ENCODE data around the gene CAST.

DNA sequence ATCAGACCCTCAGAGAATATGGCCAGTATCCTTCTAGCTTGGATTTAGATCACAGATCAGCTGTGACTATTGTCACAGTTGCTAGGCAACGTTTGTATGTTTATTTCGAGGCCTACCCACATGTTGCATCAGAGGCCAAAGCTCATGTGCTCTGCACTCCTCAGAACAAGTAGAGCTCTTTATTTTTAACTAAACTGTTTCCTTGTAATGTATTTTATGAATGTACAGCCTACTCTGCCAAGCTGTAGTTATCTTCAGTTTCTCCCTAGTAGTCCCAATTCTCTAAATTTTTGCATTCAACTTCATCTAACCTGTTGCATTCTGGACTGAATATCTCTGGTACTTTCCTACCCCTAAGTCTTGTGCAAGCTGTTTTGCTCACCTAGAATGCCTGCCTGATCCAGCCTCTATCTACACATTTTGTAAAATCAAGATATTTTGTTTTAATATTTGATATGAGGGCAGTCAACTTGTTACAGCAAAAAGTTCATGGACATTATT, 52.8 kb downstream of the CAST start:
- TF ChIP-seq GATA3 (IDR thresholded peaks at IDR 0.05; ENCODE audit: low read depth, low read length): no peak
- no peak for TF ChIP-seq GATA2 (IDR thresholded peaks at IDR 0.05; ENCODE audit: low read depth, low read length)

All from SH-SY5Y (cell line).